HEK293 (cell line): ENCODE results near the gene CAND2.

Source experiments
- CTCF ChIA-PET: fragments of 350-600 bp; formaldehyde crosslinking; extraction: SDS; loops from one replicate; lab custom pipeline; 2021; ENCODE audit warnings: antibody characterized with exemption; lab: Yijun Ruan, JAX
- POLR2A ChIA-PET: fragments of 300-600 bp; formaldehyde crosslinking; extraction: SDS; loops from one replicate; lab custom pipeline; 2020; ENCODE audit warnings: antibody characterized with exemption, inconsistent platforms; lab: Yijun Ruan, JAX
- H3K27ac ChIP-seq: fragments of 200-500 bp; sonication (Bioruptor generic); 2 replicates; pipeline ENCODE4 v1.5.1; 2014; ENCODE audit warnings: low read depth, low read length, control low read depth, inconsistent platforms; ENCODE audit errors: extremely low read depth
- H3K36me3 ChIP-seq, 2 experiments: fragments of 200-500 bp in 1 of 2; sonication (Bioruptor generic) in 1 of 2; 1 replicate in 1 of 2; 2 replicates in 1 of 2; pipeline ENCODE4 v1.5.1; 2014 to 2017; ENCODE audit warnings: inconsistent platforms in 2 of 2, low read length in 2 of 2; ENCODE audit not compliant: control insufficient read depth in 2 of 2, insufficient read depth in 1 of 2
- H3K4me1 ChIP-seq: fragments of 200-500 bp; sonication (Bioruptor generic); 2 replicates; pipeline ENCODE4 v1.5.1; 2014; ENCODE audit warnings: mild to moderate bottlenecking, low read length, inconsistent platforms; ENCODE audit not compliant: control insufficient read depth, insufficient read depth
- H3K4me3 ChIP-seq: 2 replicates; pipeline ENCODE4 v1.5.1; 2011; ENCODE audit warnings: low read depth, mild to moderate bottlenecking, control low read depth, low read length, moderate library complexity
- H3K9me3 ChIP-seq: fragments of 200-500 bp; sonication (Bioruptor generic); 2 replicates; pipeline ENCODE4 v1.5.1; 2014; ENCODE audit warnings: low read depth, low read length, inconsistent platforms; ENCODE audit not compliant: control insufficient read depth, insufficient read depth
- HOXC10 ChIP-seq: sonication (generic); formaldehyde crosslinking; IDR thresholded peaks from 2 replicates; pipeline ENCODE4 v1.8.1; 2023; ENCODE audit warnings: mild to moderate bottlenecking, missing genetic modification reagents
- KLF1 ChIP-seq: fragments of 450-650 bp; formaldehyde crosslinking; IDR thresholded peaks from 2 replicates; pipeline ENCODE4 v1.5.1; 2016; ENCODE audit warnings: missing biosample characterization, missing genetic modification characterization
- ZBTB17 ChIP-seq: fragments of 450-650 bp; formaldehyde crosslinking; IDR thresholded peaks from 2 replicates; pipeline ENCODE4 v1.5.1; 2016; ENCODE audit warnings: missing biosample characterization, missing genetic modification characterization
- ZNF324 ChIP-seq: fragments of 450-650 bp; formaldehyde crosslinking; IDR thresholded peaks from 2 replicates; pipeline ENCODE4 v1.5.1; 2016; ENCODE audit warnings: missing biosample characterization, missing genetic modification characterization
- ZNF394 ChIP-seq: fragments of 450-650 bp; formaldehyde crosslinking; IDR thresholded peaks from 2 replicates; pipeline ENCODE4 v1.5.1; 2016; ENCODE audit warnings: missing biosample characterization, missing genetic modification characterization, mild to moderate bottlenecking, moderate library complexity, borderline replicate concordance
- ZNF501 ChIP-seq: fragments of 450-650 bp; formaldehyde crosslinking; IDR thresholded peaks from 2 replicates; pipeline ENCODE4 v1.5.1; 2016; ENCODE audit warnings: missing biosample characterization, missing genetic modification characterization
- ZNF747 ChIP-seq: fragments of 450-650 bp; formaldehyde crosslinking; IDR thresholded peaks from 2 replicates; pipeline ENCODE4 v1.5.1; 2016; ENCODE audit warnings: missing biosample characterization, missing genetic modification characterization
- ZNF785 ChIP-seq: fragments of 450-650 bp; formaldehyde crosslinking; IDR thresholded peaks from 2 replicates; pipeline ENCODE4 v1.5.1; 2016; ENCODE audit warnings: missing biosample characterization, missing genetic modification characterization
- ZNF792 ChIP-seq: fragments of 450-650 bp; formaldehyde crosslinking; IDR thresholded peaks from 2 replicates; pipeline ENCODE4 v1.5.1; 2016; ENCODE audit warnings: missing biosample characterization, missing genetic modification characterization
- ZNF830 ChIP-seq: fragments of 450-650 bp; IDR thresholded peaks from 2 replicates; pipeline ENCODE4 v1.5.0; 2018; ENCODE audit warnings: missing biosample characterization, missing genetic modification characterization, low read depth, mild to moderate bottlenecking, moderate library complexity
- TF ChIP-seq, protein P1 (sequence below): fragments of 450-650 bp; formaldehyde crosslinking; IDR thresholded peaks from 2 replicates; pipeline ENCODE4 v1.5.0; 2017; ENCODE audit warnings: missing biosample characterization, missing genetic modification characterization, borderline replicate concordance
- TF ChIP-seq, protein P2 (sequence below): fragments of 450-650 bp; formaldehyde crosslinking; IDR thresholded peaks from 2 replicates; pipeline ENCODE4 v1.5.1; 2016; ENCODE audit warnings: missing biosample characterization, missing genetic modification characterization, low read depth
- TF ChIP-seq, protein P3 (sequence below): fragments of 450-650 bp; formaldehyde crosslinking; IDR thresholded peaks from 2 replicates; pipeline ENCODE4; 2016; ENCODE audit warnings: missing biosample characterization, missing genetic modification characterization
- TF ChIP-seq, protein P4 (sequence below): fragments of 450-650 bp; formaldehyde crosslinking; IDR thresholded peaks from 2 replicates; pipeline ENCODE4 v1.5.1; 2016; ENCODE audit warnings: missing biosample characterization, missing genetic modification characterization

The CAND2 gene

DNA sequence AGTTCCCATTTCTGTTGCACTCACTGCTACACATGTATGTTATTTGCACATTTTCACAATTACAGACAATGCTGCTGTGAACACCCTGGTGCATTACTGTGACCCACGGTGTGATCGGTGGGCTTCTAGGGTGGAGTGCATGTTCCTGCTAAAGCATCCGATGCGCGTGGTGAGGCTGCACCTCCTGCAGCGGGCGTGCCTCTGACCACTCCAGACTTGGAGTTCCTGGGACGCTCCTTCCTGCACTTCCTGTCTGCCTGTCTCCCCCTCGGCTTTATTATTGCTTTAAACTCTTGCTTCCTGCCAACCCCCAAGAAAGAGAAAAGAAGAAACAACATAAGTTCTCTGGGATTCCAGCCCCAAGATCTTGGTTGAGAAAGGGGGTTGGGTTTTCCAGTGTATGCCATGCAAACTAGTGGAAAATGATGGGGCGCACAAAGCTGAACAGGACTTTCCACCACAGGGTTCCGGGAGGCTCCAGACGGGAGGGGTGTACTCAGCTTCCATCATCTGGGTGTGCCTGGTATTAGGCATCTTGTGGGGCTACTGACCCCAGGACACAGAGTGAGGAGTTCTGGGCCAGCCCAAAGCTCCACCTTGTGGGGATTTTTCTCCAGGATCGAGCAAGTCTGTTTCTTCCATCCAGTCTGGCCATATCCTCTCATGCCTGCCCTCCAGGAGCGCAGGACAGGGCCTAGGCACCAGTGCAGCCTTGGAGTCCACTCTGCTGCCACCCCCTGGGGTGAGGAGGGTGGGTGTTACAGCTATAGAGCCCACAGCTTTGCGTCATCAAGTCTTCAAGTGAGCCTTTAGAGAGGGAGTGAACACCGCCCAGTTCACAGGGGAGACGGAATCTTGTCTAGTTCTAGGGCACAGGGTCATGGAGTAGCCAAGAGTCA lies 33.7 kb downstream of the CAND2 start (continued):
- TF ChIP-seq, protein P1, sequence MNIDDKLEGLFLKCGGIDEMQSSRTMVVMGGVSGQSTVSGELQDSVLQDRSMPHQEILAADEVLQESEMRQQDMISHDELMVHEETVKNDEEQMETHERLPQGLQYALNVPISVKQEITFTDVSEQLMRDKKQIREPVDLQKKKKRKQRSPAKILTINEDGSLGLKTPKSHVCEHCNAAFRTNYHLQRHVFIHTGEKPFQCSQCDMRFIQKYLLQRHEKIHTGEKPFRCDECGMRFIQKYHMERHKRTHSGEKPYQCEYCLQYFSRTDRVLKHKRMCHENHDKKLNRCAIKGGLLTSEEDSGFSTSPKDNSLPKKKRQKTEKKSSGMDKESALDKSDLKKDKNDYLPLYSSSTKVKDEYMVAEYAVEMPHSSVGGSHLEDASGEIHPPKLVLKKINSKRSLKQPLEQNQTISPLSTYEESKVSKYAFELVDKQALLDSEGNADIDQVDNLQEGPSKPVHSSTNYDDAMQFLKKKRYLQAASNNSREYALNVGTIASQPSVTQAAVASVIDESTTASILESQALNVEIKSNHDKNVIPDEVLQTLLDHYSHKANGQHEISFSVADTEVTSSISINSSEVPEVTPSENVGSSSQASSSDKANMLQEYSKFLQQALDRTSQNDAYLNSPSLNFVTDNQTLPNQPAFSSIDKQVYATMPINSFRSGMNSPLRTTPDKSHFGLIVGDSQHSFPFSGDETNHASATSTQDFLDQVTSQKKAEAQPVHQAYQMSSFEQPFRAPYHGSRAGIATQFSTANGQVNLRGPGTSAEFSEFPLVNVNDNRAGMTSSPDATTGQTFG (tag by site-specific recombination): no peak
- TF ChIP-seq, protein P2, sequence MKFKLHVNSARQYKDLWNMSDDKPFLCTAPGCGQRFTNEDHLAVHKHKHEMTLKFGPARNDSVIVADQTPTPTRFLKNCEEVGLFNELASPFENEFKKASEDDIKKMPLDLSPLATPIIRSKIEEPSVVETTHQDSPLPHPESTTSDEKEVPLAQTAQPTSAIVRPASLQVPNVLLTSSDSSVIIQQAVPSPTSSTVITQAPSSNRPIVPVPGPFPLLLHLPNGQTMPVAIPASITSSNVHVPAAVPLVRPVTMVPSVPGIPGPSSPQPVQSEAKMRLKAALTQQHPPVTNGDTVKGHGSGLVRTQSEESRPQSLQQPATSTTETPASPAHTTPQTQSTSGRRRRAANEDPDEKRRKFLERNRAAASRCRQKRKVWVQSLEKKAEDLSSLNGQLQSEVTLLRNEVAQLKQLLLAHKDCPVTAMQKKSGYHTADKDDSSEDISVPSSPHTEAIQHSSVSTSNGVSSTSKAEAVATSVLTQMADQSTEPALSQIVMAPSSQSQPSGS (tag by site-specific recombination): no peak
- no peak for TF ChIP-seq ZNF785 (tag by site-specific recombination)
- TF ChIP-seq ZNF792 (tag by site-specific recombination): no peak
- no peak for TF ChIP-seq ZNF501 (tag by site-specific recombination)
- peak; percentile 43; the same call in 1 of the 2 replicates for TF ChIP-seq KLF1
- 0 out of 2 replicates have a peak, but pooled peaks have one; percentile 11 for TF ChIP-seq ZBTB17 (tag by site-specific recombination)
- TF ChIP-seq, protein P3, sequence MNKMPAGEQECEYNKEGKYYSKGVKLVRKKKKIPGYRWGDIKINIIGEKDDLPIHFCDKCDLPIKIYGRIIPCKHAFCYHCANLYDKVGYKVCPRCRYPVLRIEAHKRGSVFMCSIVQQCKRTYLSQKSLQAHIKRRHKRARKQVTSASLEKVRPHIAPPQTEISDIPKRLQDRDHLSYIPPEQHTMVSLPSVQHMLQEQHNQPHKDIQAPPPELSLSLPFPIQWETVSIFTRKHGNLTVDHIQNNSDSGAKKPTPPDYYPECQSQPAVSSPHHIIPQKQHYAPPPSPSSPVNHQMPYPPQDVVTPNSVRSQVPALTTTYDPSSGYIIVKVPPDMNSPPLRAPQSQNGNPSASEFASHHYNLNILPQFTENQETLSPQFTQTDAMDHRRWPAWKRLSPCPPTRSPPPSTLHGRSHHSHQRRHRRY (tag by site-specific recombination): no peak
- no peak for TF ChIP-seq ZNF324 (tag by site-specific recombination)
- TF ChIP-seq, protein P4, sequence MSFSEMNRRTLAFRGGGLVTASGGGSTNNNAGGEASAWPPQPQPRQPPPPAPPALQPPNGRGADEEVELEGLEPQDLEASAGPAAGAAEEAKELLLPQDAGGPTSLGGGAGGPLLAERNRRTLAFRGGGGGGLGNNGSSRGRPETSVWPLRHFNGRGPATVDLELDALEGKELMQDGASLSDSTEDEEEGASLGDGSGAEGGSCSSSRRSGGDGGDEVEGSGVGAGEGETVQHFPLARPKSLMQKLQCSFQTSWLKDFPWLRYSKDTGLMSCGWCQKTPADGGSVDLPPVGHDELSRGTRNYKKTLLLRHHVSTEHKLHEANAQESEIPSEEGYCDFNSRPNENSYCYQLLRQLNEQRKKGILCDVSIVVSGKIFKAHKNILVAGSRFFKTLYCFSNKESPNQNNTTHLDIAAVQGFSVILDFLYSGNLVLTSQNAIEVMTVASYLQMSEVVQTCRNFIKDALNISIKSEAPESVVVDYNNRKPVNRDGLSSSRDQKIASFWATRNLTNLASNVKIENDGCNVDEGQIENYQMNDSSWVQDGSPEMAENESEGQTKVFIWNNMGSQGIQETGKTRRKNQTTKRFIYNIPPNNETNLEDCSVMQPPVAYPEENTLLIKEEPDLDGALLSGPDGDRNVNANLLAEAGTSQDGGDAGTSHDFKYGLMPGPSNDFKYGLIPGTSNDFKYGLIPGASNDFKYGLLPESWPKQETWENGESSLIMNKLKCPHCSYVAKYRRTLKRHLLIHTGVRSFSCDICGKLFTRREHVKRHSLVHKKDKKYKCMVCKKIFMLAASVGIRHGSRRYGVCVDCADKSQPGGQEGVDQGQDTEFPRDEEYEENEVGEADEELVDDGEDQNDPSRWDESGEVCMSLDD: no peak
- TF ChIP-seq, all 188 proteins: peak for 6

DNA sequence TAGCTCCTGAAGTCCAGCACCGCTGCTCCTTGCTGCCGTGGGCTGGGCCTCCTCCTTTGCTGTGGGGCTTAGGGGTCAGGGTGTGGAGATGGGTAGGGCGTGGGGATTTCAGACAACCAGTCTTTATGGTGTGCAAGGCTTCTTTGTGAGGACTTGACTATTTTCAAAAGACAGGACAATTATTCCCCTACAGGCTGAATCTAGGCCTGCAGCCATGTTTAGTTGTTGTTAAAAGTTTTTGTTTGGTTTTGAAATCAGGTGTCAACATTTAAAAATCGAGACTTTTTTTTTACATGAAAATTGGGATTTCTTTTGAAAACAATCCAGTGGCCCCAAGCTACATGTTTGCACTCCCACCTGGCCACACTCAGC lies 34.3 kb downstream of the CAND2 start:
- Histone ChIP-seq H3K27ac (no peak overlapping the region), H3K9me3 (no peaks in the 10 kb centered on the region), H3K4me1 (no peaks in the 10 kb centered on the region), H3K36me3 (peaks cover 26 to 82% of the 10 kb centered on the region in 2 experiments), H3K4me3 (no peak overlapping the region)
- ChIA-PET POLR2A (interaction anchor here (1.8 kb wide), 1 partner anchor 10 kb away, joined by 13 read pairs; the partner anchor contains the start of gene RPL32), CTCF (interaction anchor here (0.5 to 2.1 kb wide), 7 partner anchors 11 to 193 kb away, joined by 3 to 9 read pairs (median 4); partner anchors contain the start of gene RPL32)
- TF ChIP-seq ZNF394 (tag by site-specific recombination): no peak
- TF ChIP-seq, protein P1 (tag by site-specific recombination): no peak
- TF ChIP-seq ZNF501 (tag by site-specific recombination): no peak
- no peak for TF ChIP-seq ZNF830 (tag by site-specific recombination)
- TF ChIP-seq HOXC10 (CRISPR knock-in tag): no peak
- TF ChIP-seq ZNF747 (tag by site-specific recombination): no peak
